8988T (cell line): Measurements from ENCODE around the gene PGRMC2.

Source experiments
- DNase-seq: peaks from one replicate; pipeline ENCODE4 v3.0.0; 2011

PGRMC2 gene, protein sequence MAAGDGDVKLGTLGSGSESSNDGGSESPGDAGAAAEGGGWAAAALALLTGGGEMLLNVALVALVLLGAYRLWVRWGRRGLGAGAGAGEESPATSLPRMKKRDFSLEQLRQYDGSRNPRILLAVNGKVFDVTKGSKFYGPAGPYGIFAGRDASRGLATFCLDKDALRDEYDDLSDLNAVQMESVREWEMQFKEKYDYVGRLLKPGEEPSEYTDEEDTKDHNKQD

DNA sequence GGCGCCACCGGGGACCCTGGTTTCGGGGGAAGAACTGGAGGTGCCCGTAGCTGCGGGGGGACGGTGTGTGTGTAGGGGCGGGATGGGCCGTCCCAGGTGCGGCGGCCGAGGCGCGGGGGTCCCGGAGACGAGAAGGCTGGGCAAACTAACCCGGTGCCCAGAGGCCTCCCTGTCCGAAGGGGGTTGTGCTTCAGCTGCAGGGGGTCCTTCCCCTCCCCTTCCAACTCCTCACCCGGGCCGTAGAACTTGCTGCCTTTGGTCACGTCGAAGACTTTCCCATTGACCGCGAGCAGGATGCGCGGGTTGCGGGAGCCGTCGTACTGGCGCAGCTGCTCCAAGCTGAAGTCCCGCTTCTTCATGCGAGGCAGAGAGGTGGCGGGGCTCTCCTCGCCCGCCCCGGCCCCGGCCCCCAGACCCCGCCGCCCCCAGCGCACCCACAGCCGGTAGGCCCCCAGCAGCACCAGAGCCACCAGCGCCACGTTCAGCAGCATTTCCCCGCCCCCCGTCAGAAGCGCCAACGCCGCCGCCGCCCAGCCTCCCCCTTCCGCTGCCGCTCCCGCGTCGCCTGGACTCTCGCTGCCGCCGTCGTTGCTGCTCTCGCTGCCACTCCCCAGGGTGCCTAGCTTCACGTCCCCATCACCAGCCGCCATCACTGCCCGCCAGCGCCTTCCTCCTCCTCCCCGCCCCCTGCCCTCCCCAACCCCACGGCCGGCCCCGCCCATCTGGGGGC is at the start of gene PGRMC2:
Gene PGRMC2, minus strand, starts transcription at position 673 of the 730 bp plus-strand sequence. Its CDS starts 23 bp downstream, at position 650.
- no peak for DNase-seq

DNA sequence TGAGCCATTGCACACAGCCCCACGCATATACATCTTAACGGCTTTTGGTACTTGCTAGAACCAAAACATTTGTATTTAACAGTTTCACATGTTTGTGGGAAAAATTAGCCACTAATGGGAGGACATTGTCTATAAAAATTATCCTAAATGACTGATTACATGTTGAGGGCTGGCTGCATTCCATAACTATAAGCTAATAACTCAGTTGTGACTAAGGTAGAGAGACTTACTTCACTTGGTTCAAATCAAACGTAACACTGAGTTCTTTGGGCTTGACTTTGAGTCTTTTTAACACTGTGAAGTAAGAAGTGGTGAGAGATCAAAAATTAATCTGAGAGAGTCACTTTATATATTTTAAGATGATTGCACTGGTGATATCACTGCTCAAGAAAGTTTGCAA is 47.9 kb upstream of the PGRMC2 start:
- DNase-seq = no peak

DNA sequence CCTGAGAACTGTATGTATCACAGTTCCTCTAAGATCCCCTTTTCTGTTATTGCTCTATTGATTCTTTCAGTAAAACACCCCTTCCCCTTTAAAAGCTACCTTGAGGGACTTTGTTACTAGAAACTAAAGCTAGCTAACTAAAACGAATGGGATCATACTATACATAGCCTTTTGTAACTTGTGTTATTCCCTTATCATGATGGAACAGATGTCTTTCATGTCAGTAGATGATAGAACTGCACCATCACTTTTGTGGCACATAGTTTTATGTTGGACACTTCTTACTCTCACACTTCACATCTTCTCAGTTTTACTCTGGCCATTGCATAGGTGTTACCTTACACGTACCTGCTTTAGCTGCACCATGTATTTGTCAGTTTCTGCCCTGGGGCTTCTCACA is 46.6 kb upstream of the PGRMC2 start:
- DNase-seq = no peak

DNA sequence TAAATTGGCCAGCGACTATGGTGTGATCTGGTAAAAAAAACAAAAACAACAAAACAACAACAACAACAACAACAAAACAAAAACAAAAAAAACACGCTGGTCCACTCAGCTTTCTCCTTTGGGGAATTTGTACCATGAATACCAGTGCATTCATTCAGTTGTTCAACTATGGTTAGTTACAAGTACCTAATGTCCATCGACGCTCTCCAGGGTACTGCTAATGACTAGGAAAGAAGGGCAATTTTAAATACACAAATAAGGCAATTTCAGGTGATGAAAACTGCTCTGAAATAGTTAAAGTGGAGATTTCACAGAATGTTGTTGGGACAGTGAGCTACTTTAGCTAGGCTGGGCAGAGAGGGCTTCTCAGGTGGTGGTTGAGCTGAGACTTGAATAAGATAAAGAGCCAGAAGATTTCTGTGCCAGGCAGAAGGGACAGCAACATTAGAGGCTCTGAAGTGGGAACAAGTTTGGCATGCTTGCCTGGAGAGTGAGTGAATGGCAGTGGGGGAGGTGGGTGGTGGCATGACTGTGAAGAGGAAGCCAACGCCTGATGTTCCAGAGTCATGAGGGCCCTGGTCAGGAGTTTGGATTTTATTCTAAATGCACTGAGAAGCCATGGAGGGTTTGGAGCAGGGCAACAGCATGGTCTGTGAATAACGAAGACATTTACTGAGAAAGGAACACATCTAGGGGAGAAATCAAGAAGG is 45.9 kb upstream of the PGRMC2 start:
- DNase-seq = no peak

DNA sequence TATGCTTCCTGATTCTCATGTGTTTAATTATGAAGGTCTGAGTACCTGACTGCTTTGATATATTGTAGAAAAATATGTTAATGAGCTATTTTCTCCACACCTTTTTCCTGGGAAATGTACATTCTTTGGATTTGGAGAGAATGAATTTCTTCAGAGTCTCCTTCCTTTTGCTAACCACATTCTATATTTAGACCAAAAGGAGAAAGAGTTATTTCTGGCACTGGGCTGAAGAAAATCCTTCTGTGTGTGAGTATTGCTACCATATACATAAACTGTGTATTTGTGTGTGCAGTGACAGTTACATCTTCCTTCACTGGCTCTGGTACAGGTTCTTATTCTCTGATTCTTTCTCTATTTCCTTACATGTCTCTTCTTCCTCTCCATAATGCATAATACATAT is 44.5 kb upstream of the PGRMC2 start:
- DNase-seq = no peak

DNA sequence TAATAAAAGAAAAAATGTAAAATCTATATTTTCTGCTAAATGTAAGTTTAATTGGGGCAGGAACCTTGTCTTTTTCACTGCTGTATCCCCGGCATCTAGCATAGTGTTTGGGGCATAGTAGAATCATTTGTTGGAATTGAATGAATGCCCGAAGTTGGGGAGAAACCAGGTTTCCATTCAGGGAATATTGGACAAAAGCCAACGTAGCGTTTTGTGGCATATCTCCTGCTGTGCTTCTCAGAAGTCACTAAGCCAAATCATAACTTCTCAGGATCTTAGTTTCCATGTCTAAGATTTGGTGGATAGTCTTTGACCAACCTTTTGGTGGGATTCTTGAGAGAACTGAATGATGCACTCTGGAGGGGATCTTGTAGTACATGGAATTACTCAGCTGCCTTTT is 42.0 kb upstream of the PGRMC2 start:
- no peak for DNase-seq

DNA sequence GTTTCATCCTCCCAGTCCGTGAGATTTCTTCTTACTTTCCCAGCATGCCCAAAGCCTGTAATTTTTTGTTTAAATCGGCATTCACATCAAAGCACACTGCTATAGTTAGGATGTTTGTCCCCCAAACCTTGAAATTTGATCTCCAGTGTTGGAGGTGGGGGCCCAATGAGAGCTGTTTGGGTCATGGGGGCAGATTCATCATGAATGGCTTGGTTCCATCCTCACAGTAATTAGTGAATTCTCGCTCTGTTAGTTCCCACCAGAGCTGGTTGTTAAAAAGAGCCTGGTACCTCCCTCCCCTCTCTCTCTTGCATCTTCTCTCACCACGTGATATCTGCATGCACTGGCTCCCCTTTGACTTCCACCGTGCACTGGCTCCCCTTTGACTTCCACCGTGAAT is 40.5 kb upstream of the PGRMC2 start:
- DNase-seq = no peak

DNA sequence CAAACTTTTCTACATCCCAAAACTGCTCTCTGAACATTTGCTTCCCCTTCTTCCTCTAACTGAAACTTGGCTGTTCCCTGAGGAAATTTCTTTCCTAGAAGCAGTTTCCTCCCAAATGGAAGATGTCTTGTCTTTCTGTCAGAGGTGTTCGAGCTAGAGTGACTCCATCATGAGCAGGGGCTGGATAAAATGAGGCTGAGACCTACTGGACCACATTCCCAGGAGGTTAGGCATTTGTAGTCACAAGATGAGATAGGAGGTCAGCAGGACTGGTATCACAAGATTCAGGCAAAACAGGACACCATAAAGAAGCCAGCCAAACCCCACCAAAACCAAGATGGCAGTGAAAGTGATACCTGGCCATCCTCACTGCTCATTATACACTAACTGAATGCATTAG is 35.8 kb upstream of the PGRMC2 start:
- no peak for DNase-seq

DNA sequence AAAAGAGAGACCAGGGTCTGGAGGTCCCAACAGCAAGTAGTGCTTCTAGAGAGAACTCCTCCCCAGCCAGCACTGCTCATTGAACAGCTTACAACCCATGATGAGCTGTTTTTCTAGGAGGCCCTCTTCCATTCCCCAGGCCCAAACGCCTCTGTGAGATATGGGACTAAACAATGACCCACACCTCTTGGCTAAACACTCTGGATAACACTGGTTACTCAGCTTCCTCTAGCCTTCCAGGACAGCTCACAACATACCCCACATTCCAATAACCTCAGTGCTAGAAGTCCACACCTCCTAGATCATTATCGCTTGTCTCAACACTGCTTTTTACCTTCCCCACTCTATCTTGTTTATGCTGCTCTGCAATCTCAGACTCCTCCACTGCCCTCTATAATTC is 35.4 kb upstream of the PGRMC2 start:
- peak; percentile 5 for DNase-seq

DNA sequence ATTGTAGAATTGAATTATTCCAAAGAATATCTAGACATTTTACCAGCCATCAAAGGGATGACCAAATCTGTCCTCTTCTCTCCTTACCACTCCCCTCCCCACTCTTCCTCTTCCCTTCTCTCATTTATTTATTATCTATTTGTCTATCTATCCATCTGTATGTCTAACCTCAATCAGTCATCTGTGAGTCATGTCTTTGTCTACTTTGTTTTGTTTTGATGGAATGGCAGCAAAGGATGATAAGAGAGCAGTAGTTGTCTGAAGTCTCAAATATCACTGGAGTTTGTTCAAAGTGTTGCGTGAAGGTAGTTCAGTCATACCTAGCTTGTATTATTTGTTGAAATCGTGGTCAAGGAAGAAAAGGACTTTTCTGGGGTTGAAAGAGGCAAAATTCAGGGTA is 34.7 kb upstream of the PGRMC2 start:
- no peak for DNase-seq

DNA sequence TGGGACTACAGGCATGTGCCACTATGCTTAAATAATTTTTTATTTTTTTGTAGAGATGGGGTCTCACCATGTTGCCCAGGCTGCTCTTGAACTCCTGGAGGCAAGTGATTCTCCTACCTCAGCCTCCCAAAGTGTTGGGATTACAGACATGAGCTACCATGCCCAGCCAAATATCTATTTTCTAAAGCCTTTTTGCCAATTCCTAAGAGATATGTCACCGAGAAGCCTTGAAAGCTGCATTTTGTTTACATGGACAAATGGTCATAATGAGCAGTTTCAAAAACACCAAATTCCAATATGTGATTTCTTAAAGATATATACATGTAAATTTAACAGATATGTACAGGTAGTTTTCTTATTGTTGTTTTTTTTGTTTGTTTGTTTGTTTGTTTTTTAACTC is 33.0 kb upstream of the PGRMC2 start:
- DNase-seq = no peak

DNA sequence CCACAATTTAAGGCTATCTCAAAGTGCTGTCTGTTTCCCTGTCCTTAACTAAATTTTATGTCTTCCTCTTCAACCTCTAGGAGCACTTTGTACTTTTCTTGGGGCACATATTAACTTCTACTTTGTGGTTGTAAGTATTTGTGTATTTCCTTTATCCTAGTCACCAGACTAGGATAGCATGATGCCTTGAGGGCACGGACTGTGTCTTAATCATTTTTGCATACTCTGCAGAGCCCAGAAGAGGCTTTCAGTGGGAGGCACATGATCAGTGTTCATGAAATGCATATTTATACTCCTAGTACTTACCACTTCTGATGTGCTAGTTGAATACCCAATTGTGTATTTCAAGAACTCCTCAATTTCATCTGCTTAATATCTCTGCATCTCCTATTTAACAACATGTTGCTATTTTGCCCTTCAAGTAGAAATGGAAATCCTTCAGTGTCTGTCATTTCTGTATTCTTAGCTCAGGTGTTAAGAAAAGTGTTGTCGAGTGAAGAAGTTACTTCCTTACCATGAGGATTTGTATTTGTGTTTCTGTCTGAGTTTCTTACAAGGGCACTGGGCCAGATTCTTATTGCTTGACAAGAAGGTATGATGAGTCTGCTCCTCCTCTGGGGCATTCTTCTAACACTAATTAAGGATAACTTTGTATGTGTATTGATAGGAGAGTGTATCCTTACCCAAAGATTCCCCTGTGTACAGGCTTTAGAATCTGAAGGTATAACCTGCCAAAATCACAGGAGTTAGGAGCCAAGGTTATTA is 28.3 kb upstream of the PGRMC2 start:
- DNase-seq = no peak

DNA sequence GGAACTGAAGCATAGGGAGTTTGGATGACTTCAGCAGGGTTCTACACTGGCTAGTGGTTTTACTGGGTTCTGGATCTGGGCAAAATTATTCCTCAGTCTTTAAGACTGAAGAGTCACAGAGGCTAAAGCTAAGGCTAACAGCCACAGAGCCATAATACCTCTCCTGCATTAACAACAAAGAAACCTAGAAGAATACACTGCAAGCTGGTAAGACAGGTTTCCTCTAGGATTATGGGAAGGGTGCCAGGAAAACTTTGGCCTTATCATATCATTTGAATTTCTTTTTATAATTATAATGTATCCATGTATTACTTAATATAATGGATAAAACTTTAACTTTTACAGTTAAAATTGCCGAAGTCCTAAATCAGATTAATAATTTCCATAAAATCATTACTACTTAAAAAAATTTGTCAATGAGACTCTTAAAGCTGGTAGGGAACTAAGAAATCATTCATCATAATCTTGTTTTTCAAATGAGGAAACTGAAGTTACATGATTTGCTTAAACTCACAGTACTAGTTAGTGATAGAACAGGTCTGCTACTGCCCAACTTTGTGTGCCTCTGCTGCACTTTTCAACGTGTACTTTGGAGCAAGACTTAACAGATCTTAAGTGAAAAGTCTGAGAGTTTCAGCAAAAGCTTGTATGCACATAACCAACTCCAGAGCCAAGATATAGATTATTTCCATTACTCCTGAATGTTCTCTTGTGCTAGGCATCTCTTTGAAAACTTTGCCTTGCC is 24.2 kb upstream of the PGRMC2 start:
- no peak for DNase-seq

DNA sequence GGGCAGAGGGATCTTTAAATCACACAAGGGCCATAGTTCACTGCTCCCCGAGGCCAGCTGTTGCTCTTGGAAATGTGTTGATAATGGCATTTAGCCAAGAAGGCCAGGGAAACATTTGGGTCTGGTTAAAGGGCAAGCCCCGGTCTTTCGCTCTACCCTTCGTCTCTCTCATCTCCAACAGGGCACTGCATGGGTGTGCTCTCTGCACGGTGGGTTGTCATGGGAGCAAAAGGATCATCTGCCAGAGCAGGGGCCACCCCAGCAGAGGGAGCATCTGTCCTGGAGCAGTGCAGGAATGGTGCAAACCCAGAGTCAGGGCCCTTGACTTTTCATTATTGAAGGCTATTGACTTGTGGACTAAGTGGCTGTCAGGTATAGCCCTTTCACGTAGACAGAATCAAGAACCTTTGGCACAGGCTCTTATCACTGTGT is 22.7 kb upstream of the PGRMC2 start:
- DNase-seq = no peak

DNA sequence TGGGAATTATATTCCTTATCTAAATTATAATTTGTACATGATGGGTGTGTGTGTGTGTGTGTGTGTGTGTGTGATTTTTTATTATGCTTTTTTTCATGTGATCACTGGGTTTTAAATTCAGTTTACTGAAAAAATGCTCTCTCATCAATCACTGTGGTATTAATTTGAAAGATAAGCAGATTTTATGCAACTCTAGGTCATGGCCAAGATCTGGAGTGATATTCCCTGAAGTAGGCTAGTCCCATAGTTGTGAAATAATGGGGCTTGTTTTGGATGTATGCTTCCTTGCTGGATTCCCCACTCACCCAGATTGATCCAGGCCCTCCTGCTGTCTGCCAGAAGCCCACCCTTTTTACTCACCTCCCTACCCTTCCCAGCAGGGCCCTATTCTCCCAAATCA is 22.0 kb upstream of the PGRMC2 start:
- DNase-seq = no peak

DNA sequence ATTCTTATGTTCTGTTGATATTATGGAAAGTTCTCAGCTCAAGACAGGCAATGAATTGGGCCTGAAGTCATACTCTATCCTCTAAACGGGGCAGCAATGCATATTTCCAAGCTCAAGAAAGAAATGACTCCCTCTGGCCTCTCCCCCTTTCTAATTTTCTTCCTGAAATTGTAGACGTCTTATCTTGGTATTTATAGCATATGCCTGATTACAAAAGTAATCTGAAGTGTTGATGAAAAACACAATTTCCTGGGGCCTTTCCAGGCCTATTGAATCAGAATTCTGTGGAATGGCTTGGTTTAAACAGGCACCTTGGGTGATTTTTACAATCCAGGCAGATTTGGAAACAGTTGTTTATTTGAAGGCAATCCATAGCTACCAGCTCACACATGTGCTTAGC is 21.4 kb upstream of the PGRMC2 start:
- no peak for DNase-seq

DNA sequence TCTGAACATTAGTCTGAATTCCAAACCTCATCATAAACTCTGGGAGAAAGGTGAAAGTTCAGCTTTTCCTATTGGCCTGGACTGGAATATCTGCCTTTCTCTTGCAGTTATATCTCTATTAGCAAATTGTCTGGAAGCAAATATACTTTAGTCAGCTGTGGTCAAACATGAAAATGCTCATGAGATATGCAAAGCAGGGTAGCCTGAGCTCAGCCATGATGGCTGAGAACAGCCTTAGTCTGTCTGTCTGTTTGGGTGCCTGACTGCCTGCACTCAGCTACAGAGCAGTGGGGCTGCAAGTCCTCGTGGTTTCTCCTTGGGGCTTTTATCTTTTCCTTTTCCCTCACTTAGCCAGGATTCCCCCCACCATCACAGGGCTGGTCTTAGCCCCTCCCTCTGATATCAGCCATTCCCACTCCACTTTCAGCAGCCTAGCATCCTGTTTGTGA is 19.5 kb upstream of the PGRMC2 start:
- no peak for DNase-seq

DNA sequence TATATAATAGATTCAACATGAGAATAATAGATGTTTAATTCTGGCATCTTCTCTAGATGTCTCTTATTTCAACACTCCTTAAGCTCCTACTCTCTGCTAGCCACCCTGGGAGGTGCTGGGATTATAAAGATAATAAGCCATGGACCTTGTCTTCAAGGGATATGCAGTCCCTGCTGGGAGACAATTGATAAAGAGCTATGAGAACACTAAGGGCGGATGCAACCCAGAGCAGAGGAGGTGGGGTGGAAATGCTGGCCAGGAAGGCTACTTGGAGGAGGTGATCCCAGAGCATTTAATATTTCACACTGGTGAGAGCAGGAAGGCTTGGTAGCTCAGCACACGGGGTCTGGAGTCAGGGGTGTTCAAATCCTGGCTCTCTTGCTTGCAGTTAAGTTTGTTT is 18.3 kb upstream of the PGRMC2 start:
- DNase-seq = no peak

DNA sequence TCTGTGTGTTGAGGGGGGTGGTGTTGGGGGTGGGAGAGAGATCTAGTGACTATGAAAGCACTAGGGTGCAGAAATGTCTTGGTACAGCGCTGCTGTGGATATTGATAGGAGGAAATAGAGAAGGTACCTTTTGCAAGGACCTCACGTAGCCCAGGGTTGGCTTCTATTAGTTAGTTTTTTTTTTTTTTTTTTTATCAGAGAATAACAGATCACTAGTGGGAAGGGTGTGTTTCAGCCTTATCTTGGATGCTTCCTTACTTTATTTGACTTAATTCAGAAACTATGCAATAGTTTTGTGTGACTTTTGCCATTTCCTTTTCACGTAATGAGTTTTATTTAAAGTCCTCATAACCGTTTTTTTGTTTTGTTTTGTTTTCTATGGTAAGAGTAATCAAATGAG is 16.4 kb upstream of the PGRMC2 start:
- no peak for DNase-seq

DNA sequence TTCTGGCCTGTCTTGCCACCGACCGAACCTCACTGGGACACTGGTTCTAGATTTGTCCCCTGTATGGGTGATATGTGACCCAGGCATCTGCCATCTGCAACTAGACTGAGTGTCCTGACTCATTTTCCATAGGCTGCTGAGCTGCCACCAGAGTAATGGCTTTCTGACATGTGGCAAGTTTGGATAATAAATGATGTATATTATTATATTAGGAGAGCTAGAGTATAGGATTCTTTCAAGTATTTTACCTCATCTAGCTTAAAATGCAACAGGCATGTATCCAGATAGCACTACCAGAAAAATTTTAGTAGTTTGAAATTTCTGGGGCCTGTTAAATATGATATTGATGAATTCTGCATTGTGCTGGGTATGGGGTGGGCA is 15.8 kb upstream of the PGRMC2 start:
- no peak for DNase-seq

DNA sequence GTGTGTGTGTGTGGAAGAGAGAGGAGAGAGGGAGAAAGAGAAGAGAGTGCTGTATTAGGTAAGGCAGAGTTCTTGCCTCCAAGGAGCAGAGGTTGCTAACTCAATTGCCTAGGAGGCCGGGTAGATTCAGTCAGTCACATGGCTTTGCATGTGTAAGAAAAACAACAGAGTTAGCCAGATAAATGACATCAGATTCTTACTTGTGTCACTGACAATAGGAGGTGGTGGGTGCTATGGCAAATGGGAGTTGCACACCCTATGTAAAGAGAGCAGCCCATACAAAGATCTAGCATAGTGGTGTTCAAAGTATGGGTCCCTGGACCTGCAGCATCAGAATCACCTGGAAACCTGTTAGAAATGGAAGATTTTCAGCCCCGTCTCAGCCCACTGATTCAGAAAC is 14.4 kb upstream of the PGRMC2 start:
- no peak for DNase-seq

DNA sequence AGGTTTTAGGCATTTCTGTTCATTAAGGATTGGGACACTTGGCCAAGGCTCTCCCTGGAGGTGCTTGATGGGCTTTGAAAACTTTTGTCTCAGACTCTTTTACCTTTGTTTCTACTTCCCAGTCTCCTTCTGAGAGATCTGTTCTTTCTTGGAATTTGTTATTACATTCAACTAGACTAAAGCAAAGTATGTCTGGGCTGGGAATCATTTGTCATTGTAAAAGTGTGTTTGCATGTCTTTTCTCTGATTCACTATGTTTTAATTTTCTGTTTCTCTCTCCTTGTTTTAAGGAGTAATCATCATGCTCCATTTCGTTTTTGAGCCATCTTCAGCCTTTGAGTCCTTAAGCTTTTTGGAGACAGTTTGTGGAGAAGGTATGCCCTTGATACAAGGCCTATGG is 12.2 kb upstream of the PGRMC2 start:
- DNase-seq = no peak

DNA sequence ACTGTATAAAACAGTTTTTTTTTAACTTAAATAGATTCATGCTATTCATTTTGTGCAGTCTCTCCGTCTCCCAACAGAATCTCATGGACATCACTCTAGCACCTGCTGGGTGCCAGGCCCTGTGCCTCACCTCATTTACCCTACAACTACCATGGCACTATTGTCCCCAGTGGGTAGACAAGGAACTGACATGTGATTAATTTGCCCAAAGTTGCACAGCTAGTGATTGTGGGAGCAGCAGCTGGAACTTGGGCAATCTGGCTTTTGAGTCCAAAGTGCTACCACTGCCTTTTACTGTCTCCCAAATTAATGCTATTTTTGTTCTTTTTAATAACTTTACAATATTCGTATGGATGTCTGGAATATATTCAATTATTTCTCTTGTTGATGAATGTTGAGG is 11.2 kb upstream of the PGRMC2 start:
- DNase-seq = no peak
